GM21786 (cell line): Measurements from ENCODE around the gene IDH3G.
"Not testable (repeated sequence)": the region's sequence is repeated elsewhere in the genome, so short reads cannot be mapped to it uniquely, and the experiment has no call there.

Experiments
- ATAC-seq: cut with Tn5 transposase; IDR thresholded peaks from one replicate; pipeline ENCODE4 v1.9.1; 2021; ENCODE audit not compliant: unreplicated experiment

Gene IDH3G

GRCh38 chrX:153763298-153763932 lies 30.8 kb downstream of the IDH3G start:
- no peak for ATAC-seq

GRCh38 chrX:153762626-153763173 lies 31.5 kb downstream of the IDH3G start:
- no peak for ATAC-seq

GRCh38 chrX:153761863-153762262 lies 32.3 kb downstream of the IDH3G start:
- no peak for ATAC-seq

GRCh38 chrX:153755136-153755535 lies 39.0 kb downstream of the IDH3G start:
- no peak for ATAC-seq

- ATAC-seq, result no peak
These were observed 43.9 kb downstream of the IDH3G start for GRCh38 chrX:153750127-153750774.

- not testable (repeated sequence) for ATAC-seq
These were observed 45.2 kb downstream of the IDH3G start for GRCh38 chrX:153749017-153749416.

- ATAC-seq, result not testable (repeated sequence)
These were observed 47.2 kb downstream of the IDH3G start for GRCh38 chrX:153746991-153747390.

GRCh38 chrX:153746359-153746758 lies 47.8 kb downstream of the IDH3G start:
- no peak for ATAC-seq

GRCh38 chrX:153745067-153745433 lies 49.1 kb downstream of the IDH3G start:
- ATAC-seq, result not testable (repeated sequence)

GRCh38 chrX:153744210-153745066 lies 49.7 kb downstream of the IDH3G start:
- no peak for ATAC-seq

GRCh38 chrX:153743468-153744209 lies 50.5 kb downstream of the IDH3G start:
- ATAC-seq, result not testable (repeated sequence)

- ATAC-seq, result not testable (repeated sequence)
These were observed 51.2 kb downstream of the IDH3G start for GRCh38 chrX:153742796-153743467.

- ATAC-seq, result not testable (repeated sequence)
These were observed 52.1 kb downstream of the IDH3G start for GRCh38 chrX:153742111-153742510.

GRCh38 chrX:153741446-153741845 lies 52.7 kb downstream of the IDH3G start:
- no peak for ATAC-seq

GRCh38 chrX:153740631-153741222 lies 53.4 kb downstream of the IDH3G start:
- no peak for ATAC-seq

GRCh38 chrX:153739754-153740486 lies 54.3 kb downstream of the IDH3G start:
- no peak for ATAC-seq

- ATAC-seq, result no peak
These were observed 56.0 kb downstream of the IDH3G start for GRCh38 chrX:153738056-153738605.

GRCh38 chrX:153736871-153737441 lies 57.2 kb downstream of the IDH3G start:
- ATAC-seq, result no peak
